Stimulated activated CD8-positive, alpha-beta memory T cell treated with anti-CD3 and anti-CD28 coated beads, Interleukin-7, amount 100 ng/mL, for 1 hour (primary cell): ENCODE measurements around the gene PLEKHG3.

Source experiments
- DNase-seq, 2 donors: peaks; one replicate each; pipeline ENCODE4 v3.0.0-alpha.2; 2020; ENCODE audit warnings: low read depth in 2 of 2

Gene PLEKHG3

DNA sequence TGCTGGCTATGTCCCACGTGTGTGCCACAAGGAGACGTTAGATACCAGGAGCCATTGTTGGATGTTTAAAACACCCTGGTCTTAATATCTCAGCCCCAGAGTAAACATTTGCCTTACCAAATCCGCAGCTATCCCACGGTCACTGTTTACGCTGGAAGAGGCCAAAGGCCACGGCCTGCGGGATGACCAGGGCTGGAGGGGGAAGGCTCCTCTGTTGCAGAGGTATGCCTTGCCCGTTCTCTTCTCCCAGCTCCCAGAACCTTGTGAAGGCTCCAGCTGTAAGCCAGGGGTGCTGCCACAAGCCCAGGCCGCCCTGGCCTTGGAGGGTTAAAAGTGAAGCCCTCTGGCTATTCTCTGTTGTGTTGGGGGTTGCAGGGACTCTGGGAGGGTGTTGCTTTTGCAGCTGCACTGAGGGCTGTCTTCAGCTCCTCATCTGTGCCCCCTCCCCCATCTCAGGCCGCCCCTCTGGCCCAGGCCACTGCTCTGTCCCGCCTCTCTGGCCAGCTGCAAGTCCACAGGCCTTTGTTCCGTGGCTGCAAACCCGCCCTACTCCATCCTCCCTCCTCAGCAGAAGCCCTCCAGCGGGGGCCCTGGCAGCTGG is 2.5 kb downstream of the PLEKHG3 start:
- DNase-seq, result no peak

GRCh38 chr14:64707661-64708060 is 3.4 kb downstream of the PLEKHG3 start:
- DNase-seq, result no peak

GRCh38 chr14:64708148-64709004 is 4.2 kb downstream of the PLEKHG3 start:
- DNase-seq, result no peak

DNA sequence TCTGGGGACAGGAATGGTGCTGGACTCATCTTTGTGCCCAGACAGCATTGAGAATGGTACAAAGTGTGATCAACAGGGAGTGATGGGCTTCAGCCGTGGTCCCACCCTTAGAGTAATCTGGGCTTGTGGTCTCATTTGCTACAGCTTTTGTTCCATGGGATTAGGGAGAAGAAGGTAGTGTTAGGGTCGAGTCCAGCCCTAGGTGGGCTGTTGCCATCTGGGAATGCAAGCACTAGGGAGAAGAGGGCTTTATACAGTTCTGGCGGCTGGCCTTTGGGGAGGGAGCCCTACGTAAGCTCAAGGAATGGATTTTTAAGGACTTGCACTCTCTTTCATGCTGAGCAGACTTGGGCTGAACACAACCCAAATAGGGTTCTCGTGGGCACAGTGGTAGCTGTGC is 4.9 kb downstream of the PLEKHG3 start:
- DNase-seq, result no peak

DNA sequence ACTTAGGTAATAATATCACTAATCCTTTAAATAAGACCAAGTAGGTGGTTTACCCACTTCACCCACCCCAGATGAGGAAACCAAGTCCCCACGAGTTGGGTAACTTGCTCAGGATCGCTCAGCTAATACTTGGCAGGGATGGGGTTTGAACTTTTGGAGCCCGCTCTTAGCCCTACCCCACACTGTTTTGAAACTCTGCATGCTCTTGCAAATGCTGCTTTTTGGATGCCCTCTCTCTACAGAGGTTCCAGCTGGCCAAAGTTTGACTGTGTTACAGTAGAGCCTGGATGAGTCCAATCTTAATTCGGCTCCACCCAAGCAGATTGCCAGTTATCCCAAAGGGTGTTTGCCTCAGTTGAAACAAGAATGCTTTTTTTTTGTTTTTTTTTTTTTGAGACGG is 6.8 kb downstream of the PLEKHG3 start:
- no peak for DNase-seq

DNA sequence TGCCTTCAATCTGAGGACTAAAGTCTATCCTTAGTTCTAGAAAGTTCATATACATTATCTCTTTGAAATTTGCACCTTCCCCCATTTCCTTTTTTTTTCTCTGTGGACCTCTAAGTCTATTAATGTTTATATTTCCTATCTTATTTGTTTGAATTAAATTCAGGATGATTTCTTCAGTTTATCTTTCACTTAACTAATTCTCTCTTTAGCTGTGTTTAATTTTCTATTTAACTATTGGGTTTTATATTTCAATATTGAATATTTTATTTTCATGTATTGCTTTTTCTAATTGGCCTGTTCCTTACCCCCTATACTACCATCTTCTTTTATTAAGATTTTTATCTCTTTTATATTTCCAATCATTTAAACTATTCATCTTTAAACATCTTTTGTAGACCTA is 9.5 kb downstream of the PLEKHG3 start:
- no peak for DNase-seq

- no peak for DNase-seq
Measured at GRCh38 chr14:64714432-64715025, 10.3 kb downstream of the PLEKHG3 start.

DNA sequence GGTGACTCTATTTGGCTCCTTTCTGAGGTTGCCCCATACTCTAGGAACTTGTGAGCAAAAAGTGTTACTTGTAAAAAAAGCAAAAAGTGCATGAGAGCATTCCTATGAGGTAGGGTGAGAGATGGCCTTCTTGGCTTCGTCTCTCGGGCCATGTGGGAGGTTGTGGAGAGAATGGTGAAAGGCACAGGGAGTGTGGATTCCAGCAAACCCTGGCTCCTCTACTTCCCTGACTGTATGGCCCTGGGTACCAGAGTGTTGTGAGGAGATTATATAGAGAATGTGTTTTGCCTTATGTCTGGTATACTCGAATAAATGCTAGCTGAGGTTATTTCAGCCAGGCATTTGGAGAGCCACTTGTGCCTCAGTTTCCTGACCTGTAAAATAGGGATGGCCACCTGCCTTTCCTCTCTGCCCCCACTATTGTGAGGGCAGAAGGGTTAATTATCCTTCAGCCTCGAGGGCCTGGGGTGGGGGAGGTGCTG is 11.0 kb downstream of the PLEKHG3 start:
- DNase-seq, result no peak

- no peak for DNase-seq
Measured at GRCh38 chr14:64715628-64716412, 11.6 kb downstream of the PLEKHG3 start.

DNA sequence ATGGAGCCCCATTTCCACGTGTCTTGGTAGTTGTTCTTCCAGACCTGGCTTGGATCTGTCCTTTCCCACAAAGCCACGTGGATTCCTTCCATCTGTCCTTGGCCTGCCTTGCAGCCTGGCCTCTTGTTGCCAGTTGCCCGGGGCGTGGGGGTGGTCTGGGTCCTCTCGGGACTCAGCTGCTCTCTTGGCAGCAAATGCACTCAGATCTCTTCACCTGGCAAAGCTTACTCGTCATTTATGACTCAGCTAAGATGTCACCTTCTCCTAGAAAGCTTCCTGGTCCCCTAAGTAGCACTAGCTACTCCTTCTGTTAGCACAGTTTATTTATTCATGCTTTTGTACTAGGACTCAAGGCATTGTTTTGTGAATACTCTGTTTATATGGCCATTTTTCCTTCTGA is 13.6 kb downstream of the PLEKHG3 start:
- no peak for DNase-seq

DNA sequence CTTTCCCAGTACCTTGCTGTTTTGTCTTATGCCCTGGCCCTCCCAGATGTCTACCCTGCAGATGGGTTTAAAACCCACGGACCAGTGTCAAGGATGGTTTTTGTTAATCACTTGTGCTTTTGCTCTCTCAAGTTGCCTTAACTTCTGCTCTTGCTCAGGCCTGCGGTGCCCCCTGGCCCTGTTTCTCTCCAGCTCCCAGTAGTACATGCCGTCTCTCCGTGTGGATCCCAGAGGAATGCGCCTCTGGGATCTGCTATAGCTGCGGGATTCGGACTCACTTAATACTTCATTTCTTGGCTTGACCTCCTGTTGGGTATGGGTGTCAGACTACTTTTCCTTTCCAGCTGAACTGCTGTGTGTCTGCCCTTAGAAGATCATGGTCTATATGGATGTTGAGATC is 14.5 kb downstream of the PLEKHG3 start:
- DNase-seq, result no peak

DNA sequence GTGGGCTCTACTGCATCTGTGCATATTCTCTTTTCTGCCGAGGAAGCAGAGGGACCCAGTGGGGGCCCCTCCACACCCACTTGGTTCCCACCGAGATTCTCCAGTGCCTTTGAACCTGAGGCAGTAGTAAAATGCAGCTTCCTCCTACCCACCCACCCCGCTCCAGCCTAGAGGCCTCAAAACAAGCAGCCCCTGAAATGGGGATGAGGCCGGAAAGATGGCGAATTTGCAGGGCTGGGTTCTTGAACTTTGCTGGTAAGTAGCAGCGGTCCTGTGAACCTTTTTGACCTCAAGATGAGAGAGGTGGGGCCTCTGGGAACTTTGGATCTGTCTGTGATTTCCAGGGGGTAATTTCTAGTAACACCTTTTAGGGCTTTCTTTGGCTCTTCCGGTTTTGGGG is 15.4 kb downstream of the PLEKHG3 start:
- DNase-seq, result no peak

DNA sequence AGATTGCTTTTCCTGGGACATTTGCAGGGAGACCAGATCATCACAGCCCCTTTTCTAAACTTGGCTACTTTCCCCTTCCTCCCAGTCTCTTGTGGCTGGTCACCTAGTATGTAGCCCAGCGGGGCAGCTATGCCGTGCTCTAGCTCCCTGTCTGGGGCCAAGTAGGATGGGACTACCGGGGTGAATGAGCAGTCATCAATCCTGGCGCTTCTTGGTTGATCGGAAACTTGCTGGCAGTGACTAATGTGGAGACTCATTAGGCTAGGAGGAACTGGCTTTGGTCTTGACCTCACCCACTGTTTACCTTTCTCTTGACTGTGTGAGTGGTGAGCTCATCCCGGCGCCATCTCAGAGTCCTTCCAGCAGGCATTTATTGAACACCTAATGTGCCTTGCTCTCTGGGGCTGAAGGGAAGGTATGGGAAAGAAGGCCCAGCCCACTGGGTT is 15.9 kb downstream of the PLEKHG3 start:
- DNase-seq, result no peak

- no peak for DNase-seq
Measured at GRCh38 chr14:64721391-64721791, 17.2 kb downstream of the PLEKHG3 start.

DNA sequence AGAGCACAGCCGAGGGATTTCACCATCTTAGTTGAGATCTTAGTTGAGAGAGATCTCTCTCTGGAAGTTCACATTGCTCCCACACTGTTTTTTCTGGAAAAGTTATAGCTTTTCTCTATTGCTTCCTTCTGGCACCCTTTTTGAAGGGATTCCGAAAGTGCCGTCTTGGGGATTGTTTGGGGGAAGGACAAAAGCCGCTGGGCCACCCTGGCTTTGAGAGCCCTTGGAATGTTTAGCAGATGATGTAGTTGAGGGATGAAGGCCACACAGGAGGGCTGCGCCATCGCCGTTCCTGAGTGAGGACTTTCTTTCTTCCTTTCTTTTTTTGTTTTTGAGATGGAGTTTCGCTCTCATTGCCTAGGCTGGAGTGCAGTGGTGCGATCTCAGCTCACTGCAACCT is 17.7 kb downstream of the PLEKHG3 start:
- DNase-seq, result no peak

GRCh38 chr14:64722842-64723447 is 18.7 kb downstream of the PLEKHG3 start:
- DNase-seq, result no peak

DNA sequence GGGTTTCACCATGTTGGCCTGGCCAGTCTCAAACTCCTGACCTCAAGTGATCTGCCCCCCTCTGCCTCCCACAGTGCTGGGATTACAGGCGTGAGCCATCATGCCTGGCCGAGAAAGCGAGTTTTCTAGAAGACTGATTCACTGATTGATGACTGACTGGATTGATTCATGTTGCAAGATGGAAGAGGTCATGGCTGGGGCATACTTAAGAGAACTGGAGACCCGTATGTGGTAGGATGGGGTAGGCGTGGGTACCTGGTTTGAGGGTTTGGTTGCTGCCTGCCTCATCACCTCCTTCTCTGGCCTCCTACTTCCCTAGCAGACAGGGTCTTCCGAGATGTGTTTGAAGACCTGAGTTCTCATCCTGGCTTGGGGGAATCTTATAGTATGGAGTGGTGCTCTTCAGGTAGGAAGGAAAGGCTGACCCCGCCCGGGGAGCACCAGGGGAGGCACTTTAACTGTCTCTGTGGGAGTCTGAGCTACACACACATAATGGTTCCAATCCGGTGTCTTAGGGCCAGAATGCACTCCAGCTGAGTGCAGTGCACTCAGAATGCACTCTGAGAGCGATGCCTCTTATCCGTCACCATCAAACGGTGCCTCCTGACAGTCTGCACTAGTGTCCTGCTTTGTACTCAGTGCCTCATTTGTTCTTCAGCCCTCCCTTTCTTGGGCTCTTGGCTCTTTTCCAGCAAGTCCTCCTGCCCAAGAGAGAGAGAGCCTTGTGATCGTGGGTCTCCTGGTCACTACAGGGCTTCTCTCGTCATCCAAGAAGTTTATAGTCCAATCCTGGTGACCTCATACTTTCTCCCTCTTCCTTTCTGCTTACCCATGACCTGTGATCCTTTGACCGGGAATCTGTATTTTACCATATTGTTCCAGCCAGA is 19.7 kb downstream of the PLEKHG3 start:
- no peak for DNase-seq

DNA sequence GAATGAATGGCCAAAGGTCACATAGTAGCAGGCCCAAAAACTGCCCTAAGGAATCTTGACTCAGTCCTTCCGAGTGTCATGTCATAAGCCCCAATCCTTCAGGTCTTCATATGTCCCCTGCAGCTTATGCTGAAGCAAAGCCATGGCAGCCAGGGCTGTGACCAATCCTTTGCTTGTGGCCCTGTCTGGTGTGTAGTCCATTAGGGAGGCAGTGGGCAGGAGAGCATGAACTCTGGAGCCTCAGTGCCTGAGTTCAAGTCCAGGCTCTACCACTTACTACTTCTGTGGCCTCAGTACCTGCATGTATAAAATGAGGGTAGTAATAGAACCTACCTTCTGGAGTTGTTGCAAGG is 20.3 kb downstream of the PLEKHG3 start:
- no peak for DNase-seq

- no peak for DNase-seq
Measured at GRCh38 chr14:64725261-64725815, 21.1 kb downstream of the PLEKHG3 start.

DNA sequence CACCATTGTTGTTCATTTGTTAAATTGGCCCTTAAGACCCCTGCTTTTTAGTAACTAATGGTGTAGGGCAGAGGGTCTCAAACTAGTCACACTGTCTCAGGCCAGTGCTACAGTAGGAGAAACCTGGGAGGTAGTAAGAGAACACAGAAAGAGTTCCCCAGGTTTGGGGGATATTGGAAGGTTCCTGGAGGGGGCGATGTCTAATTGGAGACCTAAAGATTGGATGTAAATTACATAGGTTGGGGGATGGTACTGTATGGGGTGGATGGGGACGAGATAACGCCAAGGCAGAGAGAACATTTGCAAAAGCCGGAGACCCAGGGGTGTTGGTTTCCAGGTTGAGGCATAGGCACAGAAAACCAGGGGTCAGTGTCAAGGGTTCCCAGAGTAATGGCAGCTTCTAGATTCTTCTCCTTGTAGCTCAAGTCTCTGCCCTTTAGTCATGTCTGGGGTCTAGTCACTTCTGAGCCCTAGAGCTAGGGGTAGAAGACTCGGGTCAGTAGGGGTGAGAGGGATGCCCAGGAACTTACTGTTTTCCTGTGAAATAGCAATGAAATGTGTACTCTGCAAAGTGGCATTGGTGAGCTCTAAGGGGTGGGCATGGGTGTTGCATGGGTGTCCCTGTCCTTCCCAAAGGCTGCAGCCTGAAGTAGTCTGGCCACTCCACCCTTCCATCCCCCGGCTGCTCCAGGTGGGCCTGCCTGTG is 21.8 kb downstream of the PLEKHG3 start:
- DNase-seq, result no peak
